Measurements from ENCODE around the gene USP36. TPM values are rescaled to one million over a fixed set of nuclear protein-coding genes. Genes with fewer than 3 reads are reported as not detected.

Gene USP36
- total and polyA plus RNA-seq, 9 of the 15 experiments (the other 6 are each of a cell fraction or from before 2014, with no cell fraction given) = 6.4 to 72.8 (median 22.5) TPM

DNA sequence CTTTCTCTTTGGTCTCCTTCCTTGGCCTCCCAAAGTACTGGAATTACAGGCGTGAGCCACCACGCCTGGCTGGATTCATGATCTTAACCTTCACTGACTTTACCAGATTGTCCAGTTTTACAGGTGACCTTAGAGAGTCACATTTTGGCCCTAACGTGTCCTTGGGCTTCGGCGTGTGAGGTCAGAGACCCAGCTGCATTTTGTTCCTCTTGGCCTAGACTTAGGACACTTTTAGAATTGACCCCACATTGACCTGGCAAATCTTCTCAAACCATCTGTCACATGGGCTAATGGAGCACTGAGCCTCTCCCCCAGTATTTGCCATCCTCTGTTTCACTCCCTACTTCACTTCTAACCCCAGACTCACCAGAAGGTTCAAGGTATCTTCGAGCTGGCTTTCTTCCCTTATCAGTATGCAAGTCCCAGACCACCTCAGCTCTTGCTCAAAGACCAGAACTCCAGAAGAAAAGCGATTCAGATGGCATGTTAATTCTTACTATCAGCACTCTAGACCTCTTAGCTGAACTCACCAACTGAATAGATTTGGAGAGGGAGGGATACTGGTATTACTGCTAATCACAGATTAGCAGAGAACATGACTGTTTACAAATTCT lies 56.8 kb downstream of the USP36 start (continued):
- TF ChIP-seq ZNF764 (CRISPR knock-in tag; IDR thresholded peaks at IDR 0.05; ENCODE audit: low read depth) (no peak), ZNF174 (CRISPR knock-in tag; IDR thresholded peaks at IDR 0.05) (no peak), TBL1XR1 (IDR thresholded peaks at IDR 0.05; ENCODE audit: low read length in 2 of 2) (peak; percentile 68 to 77; a peak in 2 of 4 replicates), HDAC3 (IDR thresholded peaks at IDR 0.05; ENCODE audit: borderline replicate concordance, partially characterized antibody) (peak; percentile 47), ZNF133 (CRISPR knock-in tag; IDR thresholded peaks at IDR 0.05) (no peak), ZNF217 (CRISPR knock-in tag; IDR thresholded peaks at IDR 0.05) (no peak), DDX20 (tag; IDR thresholded peaks at IDR 0.05; ENCODE audit: low read depth) (no peak), CHD4 (IDR thresholded peaks at IDR 0.05; ENCODE audit: insufficient read depth, insufficient replicate concordance, low read depth, low read length, poor library complexity, severe bottlenecking) (no peak), CBX5 (IDR thresholded peaks at IDR 0.05; ENCODE audit: borderline replicate concordance, low read depth) (no peak), ZNF316 (IDR thresholded peaks at IDR 0.05) (no peak), POLR2H (tag; IDR thresholded peaks at IDR 0.05; ENCODE audit: low read depth) (no peak), KLF13 (tag; IDR thresholded peaks at IDR 0.05; ENCODE audit: borderline replicate concordance, low read depth) (no peak), SRSF3 (IDR thresholded peaks at IDR 0.05; ENCODE audit: insufficient read depth, low read length) (no peak), ZNF324 (CRISPR knock-in tag; IDR thresholded peaks at IDR 0.05) (no peak), ZBED1 (IDR thresholded peaks at IDR 0.05) (no peak)
- TF ChIP-seq, protein P1, sequence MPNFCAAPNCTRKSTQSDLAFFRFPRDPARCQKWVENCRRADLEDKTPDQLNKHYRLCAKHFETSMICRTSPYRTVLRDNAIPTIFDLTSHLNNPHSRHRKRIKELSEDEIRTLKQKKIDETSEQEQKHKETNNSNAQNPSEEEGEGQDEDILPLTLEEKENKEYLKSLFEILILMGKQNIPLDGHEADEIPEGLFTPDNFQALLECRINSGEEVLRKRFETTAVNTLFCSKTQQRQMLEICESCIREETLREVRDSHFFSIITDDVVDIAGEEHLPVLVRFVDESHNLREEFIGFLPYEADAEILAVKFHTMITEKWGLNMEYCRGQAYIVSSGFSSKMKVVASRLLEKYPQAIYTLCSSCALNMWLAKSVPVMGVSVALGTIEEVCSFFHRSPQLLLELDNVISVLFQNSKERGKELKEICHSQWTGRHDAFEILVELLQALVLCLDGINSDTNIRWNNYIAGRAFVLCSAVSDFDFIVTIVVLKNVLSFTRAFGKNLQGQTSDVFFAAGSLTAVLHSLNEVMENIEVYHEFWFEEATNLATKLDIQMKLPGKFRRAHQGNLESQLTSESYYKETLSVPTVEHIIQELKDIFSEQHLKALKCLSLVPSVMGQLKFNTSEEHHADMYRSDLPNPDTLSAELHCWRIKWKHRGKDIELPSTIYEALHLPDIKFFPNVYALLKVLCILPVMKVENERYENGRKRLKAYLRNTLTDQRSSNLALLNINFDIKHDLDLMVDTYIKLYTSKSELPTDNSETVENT (CRISPR knock-in tag; IDR thresholded peaks at IDR 0.05) = no peak
- TF ChIP-seq, protein P2, sequence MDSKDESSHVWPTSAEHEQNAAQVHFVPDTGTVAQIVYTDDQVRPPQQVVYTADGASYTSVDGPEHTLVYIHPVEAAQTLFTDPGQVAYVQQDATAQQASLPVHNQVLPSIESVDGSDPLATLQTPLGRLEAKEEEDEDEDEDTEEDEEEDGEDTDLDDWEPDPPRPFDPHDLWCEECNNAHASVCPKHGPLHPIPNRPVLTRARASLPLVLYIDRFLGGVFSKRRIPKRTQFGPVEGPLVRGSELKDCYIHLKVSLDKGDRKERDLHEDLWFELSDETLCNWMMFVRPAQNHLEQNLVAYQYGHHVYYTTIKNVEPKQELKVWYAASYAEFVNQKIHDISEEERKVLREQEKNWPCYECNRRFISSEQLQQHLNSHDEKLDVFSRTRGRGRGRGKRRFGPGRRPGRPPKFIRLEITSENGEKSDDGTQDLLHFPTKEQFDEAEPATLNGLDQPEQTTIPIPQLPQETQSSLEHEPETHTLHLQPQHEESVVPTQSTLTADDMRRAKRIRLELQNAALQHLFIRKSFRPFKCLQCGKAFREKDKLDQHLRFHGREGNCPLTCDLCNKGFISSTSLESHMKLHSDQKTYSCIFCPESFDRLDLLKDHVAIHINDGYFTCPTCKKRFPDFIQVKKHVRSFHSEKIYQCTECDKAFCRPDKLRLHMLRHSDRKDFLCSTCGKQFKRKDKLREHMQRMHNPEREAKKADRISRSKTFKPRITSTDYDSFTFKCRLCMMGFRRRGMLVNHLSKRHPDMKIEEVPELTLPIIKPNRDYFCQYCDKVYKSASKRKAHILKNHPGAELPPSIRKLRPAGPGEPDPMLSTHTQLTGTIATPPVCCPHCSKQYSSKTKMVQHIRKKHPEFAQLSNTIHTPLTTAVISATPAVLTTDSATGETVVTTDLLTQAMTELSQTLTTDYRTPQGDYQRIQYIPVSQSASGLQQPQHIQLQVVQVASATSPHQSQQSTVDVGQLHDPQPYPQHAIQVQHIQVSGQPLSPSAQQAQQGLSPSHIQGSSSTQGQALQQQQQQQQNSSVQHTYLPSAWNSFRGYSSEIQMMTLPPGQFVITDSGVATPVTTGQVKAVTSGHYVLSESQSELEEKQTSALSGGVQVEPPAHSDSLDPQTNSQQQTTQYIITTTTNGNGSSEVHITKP (IDR thresholded peaks at IDR 0.05; ENCODE audit: partially characterized antibody) = no peak
- TF ChIP-seq, protein P3, sequence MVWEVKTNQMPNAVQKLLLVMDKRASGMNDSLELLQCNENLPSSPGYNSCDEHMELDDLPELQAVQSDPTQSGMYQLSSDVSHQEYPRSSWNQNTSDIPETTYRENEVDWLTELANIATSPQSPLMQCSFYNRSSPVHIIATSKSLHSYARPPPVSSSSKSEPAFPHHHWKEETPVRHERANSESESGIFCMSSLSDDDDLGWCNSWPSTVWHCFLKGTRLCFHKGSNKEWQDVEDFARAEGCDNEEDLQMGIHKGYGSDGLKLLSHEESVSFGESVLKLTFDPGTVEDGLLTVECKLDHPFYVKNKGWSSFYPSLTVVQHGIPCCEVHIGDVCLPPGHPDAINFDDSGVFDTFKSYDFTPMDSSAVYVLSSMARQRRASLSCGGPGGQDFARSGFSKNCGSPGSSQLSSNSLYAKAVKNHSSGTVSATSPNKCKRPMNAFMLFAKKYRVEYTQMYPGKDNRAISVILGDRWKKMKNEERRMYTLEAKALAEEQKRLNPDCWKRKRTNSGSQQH (CRISPR knock-in tag; IDR thresholded peaks at IDR 0.05) = no peak
- TF ChIP-seq, protein P4, sequence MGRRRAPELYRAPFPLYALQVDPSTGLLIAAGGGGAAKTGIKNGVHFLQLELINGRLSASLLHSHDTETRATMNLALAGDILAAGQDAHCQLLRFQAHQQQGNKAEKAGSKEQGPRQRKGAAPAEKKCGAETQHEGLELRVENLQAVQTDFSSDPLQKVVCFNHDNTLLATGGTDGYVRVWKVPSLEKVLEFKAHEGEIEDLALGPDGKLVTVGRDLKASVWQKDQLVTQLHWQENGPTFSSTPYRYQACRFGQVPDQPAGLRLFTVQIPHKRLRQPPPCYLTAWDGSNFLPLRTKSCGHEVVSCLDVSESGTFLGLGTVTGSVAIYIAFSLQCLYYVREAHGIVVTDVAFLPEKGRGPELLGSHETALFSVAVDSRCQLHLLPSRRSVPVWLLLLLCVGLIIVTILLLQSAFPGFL (CRISPR knock-in tag; IDR thresholded peaks at IDR 0.05) = no peak

Measured in K562 (cell line).